HEK293 (cell line): ENCODE data around the gene ITGB2.

Experiments used
- CTCF ChIA-PET: fragments of 350-600 bp; formaldehyde crosslinking; extraction: SDS; loops from one replicate; lab custom pipeline; 2021; ENCODE audit warnings: antibody characterized with exemption; lab: Yijun Ruan, JAX
- POLR2A ChIA-PET: fragments of 300-600 bp; formaldehyde crosslinking; extraction: SDS; loops from one replicate; lab custom pipeline; 2020; ENCODE audit warnings: antibody characterized with exemption, inconsistent platforms; lab: Yijun Ruan, JAX
- H3K27ac ChIP-seq: fragments of 200-500 bp; sonication (Bioruptor generic); 2 replicates; pipeline ENCODE4 v1.5.1; 2014; ENCODE audit warnings: low read depth, low read length, control low read depth, inconsistent platforms; ENCODE audit errors: extremely low read depth
- H3K36me3 ChIP-seq, 2 experiments: fragments of 200-500 bp in 1 of 2; sonication (Bioruptor generic) in 1 of 2; 1 replicate in 1 of 2; 2 replicates in 1 of 2; pipeline ENCODE4 v1.5.1; 2014 to 2017; ENCODE audit warnings: inconsistent platforms in 2 of 2, low read length in 2 of 2; ENCODE audit not compliant: control insufficient read depth in 2 of 2, insufficient read depth in 1 of 2
- H3K4me1 ChIP-seq: fragments of 200-500 bp; sonication (Bioruptor generic); 2 replicates; pipeline ENCODE4 v1.5.1; 2014; ENCODE audit warnings: mild to moderate bottlenecking, low read length, inconsistent platforms; ENCODE audit not compliant: control insufficient read depth, insufficient read depth
- H3K4me3 ChIP-seq: 2 replicates; pipeline ENCODE4 v1.5.1; 2011; ENCODE audit warnings: low read depth, mild to moderate bottlenecking, control low read depth, low read length, moderate library complexity
- H3K9me3 ChIP-seq: fragments of 200-500 bp; sonication (Bioruptor generic); 2 replicates; pipeline ENCODE4 v1.5.1; 2014; ENCODE audit warnings: low read depth, low read length, inconsistent platforms; ENCODE audit not compliant: control insufficient read depth, insufficient read depth
- KLF10 ChIP-seq: fragments of 450-650 bp; IDR thresholded peaks from 2 replicates; pipeline ENCODE4 v1.5.1; 2018; ENCODE audit warnings: missing biosample characterization, mild to moderate bottlenecking, missing genetic modification characterization
- SCRT2 ChIP-seq: fragments of 450-650 bp; formaldehyde crosslinking; IDR thresholded peaks from 2 replicates; pipeline ENCODE4 v1.5.1; 2016; ENCODE audit warnings: missing biosample characterization, missing genetic modification characterization
- TSHZ1 ChIP-seq: fragments of 450-650 bp; formaldehyde crosslinking; IDR thresholded peaks from 2 replicates; pipeline ENCODE4 v1.5.1; 2016; ENCODE audit warnings: missing biosample characterization, missing genetic modification characterization, borderline replicate concordance
- YY1 ChIP-seq: fragments of 450-650 bp; formaldehyde crosslinking; IDR thresholded peaks from 2 replicates; pipeline ENCODE4 v1.5.1; 2018; ENCODE audit warnings: missing biosample characterization, missing genetic modification characterization
- ZNF112 ChIP-seq: fragments of 450-650 bp; formaldehyde crosslinking; IDR thresholded peaks from 2 replicates; pipeline ENCODE4 v1.5.0; 2017; ENCODE audit warnings: missing biosample characterization, missing genetic modification characterization
- ZNF16 ChIP-seq: fragments of 450-650 bp; formaldehyde crosslinking; IDR thresholded peaks from 2 replicates; pipeline ENCODE4 v1.5.1; 2016; ENCODE audit warnings: low read depth, missing biosample characterization, missing genetic modification characterization
- ZNF175 ChIP-seq: fragments of 450-650 bp; formaldehyde crosslinking; IDR thresholded peaks from 2 replicates; pipeline ENCODE4 v1.5.1; 2016; ENCODE audit warnings: missing biosample characterization, missing genetic modification characterization
- ZNF19 ChIP-seq: fragments of 450-650 bp; formaldehyde crosslinking; IDR thresholded peaks from 2 replicates; pipeline ENCODE4; 2016; ENCODE audit warnings: missing biosample characterization, missing genetic modification characterization, low read depth
- ZNF248 ChIP-seq: fragments of 450-650 bp; formaldehyde crosslinking; IDR thresholded peaks from 2 replicates; pipeline ENCODE4 v1.5.1; 2017; ENCODE audit warnings: missing biosample characterization, missing genetic modification characterization
- ZNF274 ChIP-seq, 2 experiments: fragments of 200-500 bp in 1 of 2; fragments of 450-650 bp in 1 of 2; sonication (Bioruptor generic) in 1 of 2; formaldehyde crosslinking in 1 of 2; IDR thresholded peaks; 2 replicates each; pipeline versions ENCODE4 v1.5.1 to v1.6.1; 2014 to 2016; ENCODE audit warnings: borderline replicate concordance in 1 of 2, inconsistent platforms in 1 of 2, low read length in 1 of 2, missing biosample characterization in 1 of 2, missing genetic modification characterization in 1 of 2
- ZNF623 ChIP-seq: fragments of 450-650 bp; formaldehyde crosslinking; IDR thresholded peaks from 2 replicates; pipeline ENCODE4 v1.5.1; 2016; ENCODE audit warnings: missing biosample characterization, missing genetic modification characterization
- ZNF660 ChIP-seq: fragments of 450-650 bp; IDR thresholded peaks from 2 replicates; pipeline ENCODE4 v1.5.1; 2018; ENCODE audit warnings: missing biosample characterization, mild to moderate bottlenecking, missing genetic modification characterization
- ZSCAN30 ChIP-seq: fragments of 450-650 bp; IDR thresholded peaks from 2 replicates; pipeline ENCODE4 v1.5.1; 2018; ENCODE audit warnings: missing biosample characterization, mild to moderate bottlenecking, missing genetic modification characterization, moderate library complexity
- TF ChIP-seq, protein P1 (sequence below): fragments of 450-650 bp; formaldehyde crosslinking; IDR thresholded peaks from 2 replicates; pipeline ENCODE4 v1.5.1; 2016; ENCODE audit warnings: missing biosample characterization, missing genetic modification characterization, borderline replicate concordance
- TF ChIP-seq, protein P2 (sequence below): fragments of 450-650 bp; formaldehyde crosslinking; conservative IDR thresholded peaks from 2 replicates; pipeline ENCODE4 v1.5.1; 2016; ENCODE audit warnings: low read depth, missing biosample characterization, missing genetic modification characterization
- TF ChIP-seq, protein P3 (sequence below): fragments of 450-650 bp; formaldehyde crosslinking; IDR thresholded peaks from 2 replicates; pipeline ENCODE4 v1.5.1; 2016; ENCODE audit warnings: missing biosample characterization, missing genetic modification characterization

The ITGB2 gene

GRCh38 chr21:44889625-44890337 is 30.9 kb downstream of the ITGB2 start:
- POLR2A ChIA-PET: no interaction called here

More at GRCh38 chr21:44889625-44890337, 30.9 kb downstream of the ITGB2 start:
- CTCF ChIA-PET: no interaction called here
- H3K4me3 ChIP-seq: no peak overlapping the region
- H3K9me3 ChIP-seq: no peaks in the 10 kb centered on the region
- no peaks in the 10 kb centered on the region for H3K4me1 ChIP-seq
- H3K27ac ChIP-seq: no peak overlapping the region
- H3K36me3 ChIP-seq: no peaks in the 10 kb centered on the region
- TF ChIP-seq ZNF19 (no peak), ZNF16 (tag by site-specific recombination) (no peak), ZSCAN30 (tag by site-specific recombination) (no peak), ZNF623 (tag by site-specific recombination) (no peak), SCRT2 (tag by site-specific recombination) (no peak), ZNF112 (tag by site-specific recombination) (no peak), ZNF248 (no peak), YY1 (tag by site-specific recombination) (no peak), ZNF175 (no peak), ZNF274 (IDR thresholded peaks at IDR 0.05; ENCODE audit: low read length) (no peak), ZNF274 (tag by site-specific recombination; IDR thresholded peaks at IDR 0.05; ENCODE audit: borderline replicate concordance) (no peak), KLF10 (tag by site-specific recombination) (no peak), ZNF660 (tag by site-specific recombination) (no peak), TSHZ1 (tag by site-specific recombination) (no peak)
- TF ChIP-seq, protein P1, sequence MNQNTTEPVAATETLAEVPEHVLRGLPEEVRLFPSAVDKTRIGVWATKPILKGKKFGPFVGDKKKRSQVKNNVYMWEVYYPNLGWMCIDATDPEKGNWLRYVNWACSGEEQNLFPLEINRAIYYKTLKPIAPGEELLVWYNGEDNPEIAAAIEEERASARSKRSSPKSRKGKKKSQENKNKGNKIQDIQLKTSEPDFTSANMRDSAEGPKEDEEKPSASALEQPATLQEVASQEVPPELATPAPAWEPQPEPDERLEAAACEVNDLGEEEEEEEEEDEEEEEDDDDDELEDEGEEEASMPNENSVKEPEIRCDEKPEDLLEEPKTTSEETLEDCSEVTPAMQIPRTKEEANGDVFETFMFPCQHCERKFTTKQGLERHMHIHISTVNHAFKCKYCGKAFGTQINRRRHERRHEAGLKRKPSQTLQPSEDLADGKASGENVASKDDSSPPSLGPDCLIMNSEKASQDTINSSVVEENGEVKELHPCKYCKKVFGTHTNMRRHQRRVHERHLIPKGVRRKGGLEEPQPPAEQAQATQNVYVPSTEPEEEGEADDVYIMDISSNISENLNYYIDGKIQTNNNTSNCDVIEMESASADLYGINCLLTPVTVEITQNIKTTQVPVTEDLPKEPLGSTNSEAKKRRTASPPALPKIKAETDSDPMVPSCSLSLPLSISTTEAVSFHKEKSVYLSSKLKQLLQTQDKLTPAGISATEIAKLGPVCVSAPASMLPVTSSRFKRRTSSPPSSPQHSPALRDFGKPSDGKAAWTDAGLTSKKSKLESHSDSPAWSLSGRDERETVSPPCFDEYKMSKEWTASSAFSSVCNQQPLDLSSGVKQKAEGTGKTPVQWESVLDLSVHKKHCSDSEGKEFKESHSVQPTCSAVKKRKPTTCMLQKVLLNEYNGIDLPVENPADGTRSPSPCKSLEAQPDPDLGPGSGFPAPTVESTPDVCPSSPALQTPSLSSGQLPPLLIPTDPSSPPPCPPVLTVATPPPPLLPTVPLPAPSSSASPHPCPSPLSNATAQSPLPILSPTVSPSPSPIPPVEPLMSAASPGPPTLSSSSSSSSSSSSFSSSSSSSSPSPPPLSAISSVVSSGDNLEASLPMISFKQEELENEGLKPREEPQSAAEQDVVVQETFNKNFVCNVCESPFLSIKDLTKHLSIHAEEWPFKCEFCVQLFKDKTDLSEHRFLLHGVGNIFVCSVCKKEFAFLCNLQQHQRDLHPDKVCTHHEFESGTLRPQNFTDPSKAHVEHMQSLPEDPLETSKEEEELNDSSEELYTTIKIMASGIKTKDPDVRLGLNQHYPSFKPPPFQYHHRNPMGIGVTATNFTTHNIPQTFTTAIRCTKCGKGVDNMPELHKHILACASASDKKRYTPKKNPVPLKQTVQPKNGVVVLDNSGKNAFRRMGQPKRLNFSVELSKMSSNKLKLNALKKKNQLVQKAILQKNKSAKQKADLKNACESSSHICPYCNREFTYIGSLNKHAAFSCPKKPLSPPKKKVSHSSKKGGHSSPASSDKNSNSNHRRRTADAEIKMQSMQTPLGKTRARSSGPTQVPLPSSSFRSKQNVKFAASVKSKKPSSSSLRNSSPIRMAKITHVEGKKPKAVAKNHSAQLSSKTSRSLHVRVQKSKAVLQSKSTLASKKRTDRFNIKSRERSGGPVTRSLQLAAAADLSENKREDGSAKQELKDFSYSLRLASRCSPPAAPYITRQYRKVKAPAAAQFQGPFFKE (tag by site-specific recombination): no peak
- TF ChIP-seq, protein P2, sequence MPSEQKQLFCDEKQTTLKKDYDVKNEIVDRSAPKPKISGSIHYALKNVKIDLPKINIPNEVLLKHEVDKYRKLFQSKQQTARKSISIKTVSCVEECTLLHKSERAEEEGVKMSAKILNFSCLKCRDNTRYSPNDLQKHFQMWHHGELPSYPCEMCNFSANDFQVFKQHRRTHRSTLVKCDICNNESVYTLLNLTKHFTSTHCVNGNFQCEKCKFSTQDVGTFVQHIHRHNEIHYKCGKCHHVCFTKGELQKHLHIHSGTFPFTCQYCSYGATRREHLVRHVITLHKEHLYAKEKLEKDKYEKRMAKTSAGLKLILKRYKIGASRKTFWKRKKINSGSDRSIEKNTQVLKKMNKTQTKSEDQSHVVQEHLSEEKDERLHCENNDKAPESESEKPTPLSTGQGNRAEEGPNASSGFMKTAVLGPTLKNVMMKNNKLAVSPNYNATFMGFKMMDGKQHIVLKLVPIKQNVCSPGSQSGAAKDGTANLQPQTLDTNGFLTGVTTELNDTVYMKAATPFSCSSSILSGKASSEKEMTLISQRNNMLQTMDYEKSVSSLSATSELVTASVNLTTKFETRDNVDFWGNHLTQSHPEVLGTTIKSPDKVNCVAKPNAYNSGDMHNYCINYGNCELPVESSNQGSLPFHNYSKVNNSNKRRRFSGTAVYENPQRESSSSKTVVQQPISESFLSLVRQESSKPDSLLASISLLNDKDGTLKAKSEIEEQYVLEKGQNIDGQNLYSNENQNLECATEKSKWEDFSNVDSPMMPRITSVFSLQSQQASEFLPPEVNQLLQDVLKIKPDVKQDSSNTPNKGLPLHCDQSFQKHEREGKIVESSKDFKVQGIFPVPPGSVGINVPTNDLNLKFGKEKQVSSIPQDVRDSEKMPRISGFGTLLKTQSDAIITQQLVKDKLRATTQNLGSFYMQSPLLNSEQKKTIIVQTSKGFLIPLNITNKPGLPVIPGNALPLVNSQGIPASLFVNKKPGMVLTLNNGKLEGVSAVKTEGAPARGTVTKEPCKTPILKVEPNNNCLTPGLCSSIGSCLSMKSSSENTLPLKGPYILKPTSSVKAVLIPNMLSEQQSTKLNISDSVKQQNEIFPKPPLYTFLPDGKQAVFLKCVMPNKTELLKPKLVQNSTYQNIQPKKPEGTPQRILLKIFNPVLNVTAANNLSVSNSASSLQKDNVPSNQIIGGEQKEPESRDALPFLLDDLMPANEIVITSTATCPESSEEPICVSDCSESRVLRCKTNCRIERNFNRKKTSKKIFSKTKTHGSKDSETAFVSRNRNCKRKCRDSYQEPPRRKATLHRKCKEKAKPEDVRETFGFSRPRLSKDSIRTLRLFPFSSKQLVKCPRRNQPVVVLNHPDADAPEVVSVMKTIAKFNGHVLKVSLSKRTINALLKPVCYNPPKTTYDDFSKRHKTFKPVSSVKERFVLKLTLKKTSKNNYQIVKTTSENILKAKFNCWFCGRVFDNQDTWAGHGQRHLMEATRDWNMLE (tag by site-specific recombination): no peak
- TF ChIP-seq, protein P3, sequence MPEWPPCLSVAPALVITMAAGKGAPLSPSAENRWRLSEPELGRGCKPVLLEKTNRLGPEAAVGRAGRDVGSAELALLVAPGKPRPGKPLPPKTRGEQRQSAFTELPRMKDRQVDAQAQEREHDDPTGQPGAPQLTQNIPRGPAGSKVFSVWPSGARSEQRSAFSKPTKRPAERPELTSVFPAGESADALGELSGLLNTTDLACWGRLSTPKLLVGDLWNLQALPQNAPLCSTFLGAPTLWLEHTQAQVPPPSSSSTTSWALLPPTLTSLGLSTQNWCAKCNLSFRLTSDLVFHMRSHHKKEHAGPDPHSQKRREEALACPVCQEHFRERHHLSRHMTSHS (tag by site-specific recombination): no peak
